HL-60 (cell line): ENCODE results near the gene DIP2A.

Source experiments
- DNase-seq, 2 experiments: peaks; one replicate each; pipeline ENCODE4 v3.0.0-alpha.2; 2010 to 2020; ENCODE audit warnings: low read depth in 1 of 2, low spot score in 1 of 2
- H3K27ac ChIP-seq: fragments of 250-450 bp; sonication (Bioruptor Pico); replicated peaks from 2 replicates; pipeline ENCODE4 v1.5.1; 2020; ENCODE audit warnings: mild to moderate bottlenecking, moderate library complexity
- H3K27me3 ChIP-seq: fragments of 250-450 bp; sonication (Bioruptor Pico); 2 replicates; pipeline ENCODE4 v1.5.1; 2021; ENCODE audit warnings: mild to moderate bottlenecking, moderate library complexity; ENCODE audit not compliant: insufficient read depth, poor library complexity, severe bottlenecking
- H3K4me3 ChIP-seq: replicated peaks from 2 replicates; pipeline ENCODE4 v1.5.1; 2011; ENCODE audit warnings: mild to moderate bottlenecking, control low read depth, low read length; ENCODE audit not compliant: insufficient read depth
- CTCF ChIP-seq: IDR thresholded peaks from one replicate; pipeline ENCODE4 v1.5.1; 2011; ENCODE audit warnings: low read length, control low read depth, inconsistent platforms; ENCODE audit not compliant: insufficient read depth
- GABPA ChIP-seq: IDR thresholded peaks from 2 replicates; pipeline ENCODE4 v1.6.1; 2012; ENCODE audit warnings: low read depth
- POLR2AphosphoS5 ChIP-seq: IDR thresholded peaks from 2 replicates; pipeline ENCODE4 v1.6.1; 2012; ENCODE audit warnings: low read depth
- REST ChIP-seq: IDR thresholded peaks from 2 replicates; pipeline ENCODE4 v1.6.1; 2012; ENCODE audit warnings: low read depth; ENCODE audit not compliant: insufficient replicate concordance
- SPI1 ChIP-seq: IDR thresholded peaks from 2 replicates; pipeline ENCODE4 v1.6.1; 2012; ENCODE audit warnings: low read depth, mild to moderate bottlenecking, borderline replicate concordance

Gene DIP2A

GRCh38 chr21:46581780-46582307 is 123.2 kb downstream of the DIP2A start:
- Histone ChIP-seq H3K27me3 (no peaks in the 10 kb centered on the region), H3K4me3 (no peak overlapping the region), H3K27ac (no peak overlapping the region)
- TF ChIP-seq REST (no peak), POLR2AphosphoS5 (no peak), SPI1 (no peak), CTCF (no peak), GABPA (no peak)
- DNase-seq = no peak

- H3K4me3 ChIP-seq = no peak overlapping the region
- DNase-seq = no peak
- H3K27ac ChIP-seq = no peak overlapping the region
- no peak for TF ChIP-seq SPI1
- H3K27me3 ChIP-seq = no peaks in the 10 kb centered on the region
Observed at GRCh38 chr21:46585191-46585953, 126.7 kb downstream of the DIP2A start.

GRCh38 chr21:46594276-46594675 is 135.6 kb downstream of the DIP2A start:
- Histone ChIP-seq H3K4me3 (no peak overlapping the region), H3K27ac (no peak overlapping the region), H3K27me3 (no peaks in the 10 kb centered on the region)
- TF ChIP-seq CTCF (no peak), SPI1 (no peak), GABPA (no peak), POLR2AphosphoS5 (no peak), REST (no peak)
- no peak for DNase-seq

GRCh38 chr21:46596201-46596600 is 137.5 kb downstream of the DIP2A start:
- H3K4me3 ChIP-seq = no peak overlapping the region
- TF ChIP-seq CTCF (no peak), GABPA (no peak), SPI1 (no peak), POLR2AphosphoS5 (no peak), REST (no peak)
- H3K27ac ChIP-seq = no peak overlapping the region
- no peak for DNase-seq
- H3K27me3 ChIP-seq = no peaks in the 10 kb centered on the region
